HCT116 (cell line): ENCODE measurements around the gene CUL5. TPM values are rescaled to one million over a fixed set of nuclear protein-coding genes. Genes with fewer than 3 reads are reported as not detected.
"Not testable (repeated sequence)": the region's sequence is repeated elsewhere in the genome, so short reads cannot be mapped to it uniquely, and the experiment has no call there.

Source experiments
- ATAC-seq: fragments of 200-7000 bp; cut with Tn5 transposase; 2 replicates; pipeline ENCODE4 v1.9.1; 2020; ENCODE audit warnings: mild to moderate bottlenecking, moderate library complexity
- BruUV-seq: library from RNA; stranded (reverse); fragments of 400-500 nt; replicated peaks from 2 replicates; lab custom pipeline; 2021; lab: Mats Ljungman, UMichigan
- CTCF ChIA-PET: fragments of 300-600 bp; sonication (Branson Sonifier 250); formaldehyde crosslinking; loops from one replicate; lab custom pipeline; 2021; ENCODE audit warnings: antibody characterized with exemption; lab: Charles Lee
- POLR2A ChIA-PET: fragments of 300-600, 350-600 bp; sonication (Branson Sonifier 250); formaldehyde crosslinking; loops from one replicate; lab custom pipeline; 2021; ENCODE audit warnings: antibody characterized with exemption; lab: Charles Lee
- RAD21 ChIA-PET, 2 experiments: fragments of 300-600 bp; sonication (Branson Sonifier 250); formaldehyde crosslinking; loops; one replicate each; lab custom pipeline; 2023; ENCODE audit warnings: low total read pairs in 2 of 2; ENCODE audit not compliant: uncharacterized antibody in 2 of 2, unreplicated experiment in 2 of 2, low non-redundant PET in 1 of 2; lab: Charles Lee
- DNase-seq: peaks from one replicate; pipeline ENCODE4 v3.0.0-alpha.2; 2010; ENCODE audit warnings: low read depth, low spot score
- H2AFZ ChIP-seq: fragments of 200-600 bp; shearing (Covaris generic), sonication (generic); 2 replicates; pipeline ENCODE4 v1.6.1; 2017; ENCODE audit warnings: low read depth, mixed run types, mixed read lengths, antibody characterized with exemption, low read length; ENCODE audit not compliant: poor library complexity, severe bottlenecking
- H3K27ac ChIP-seq: 2 replicates; pipeline ENCODE4 v1.5.1; 2012; ENCODE audit warnings: low read depth, low read length
- H3K27me3 ChIP-seq: fragments of 200-600 bp; sonication (generic); 2 replicates; pipeline ENCODE4 v1.6.1; 2016; ENCODE audit warnings: mixed run types, low read length, mixed read lengths; ENCODE audit not compliant: insufficient read depth
- H3K36me3 ChIP-seq, 2 experiments: fragments of 200-500 bp in 1 of 2; fragments of 200-600 bp in 1 of 2; sonication (Bioruptor generic) in 1 of 2; sonication (generic) in 1 of 2; 2 replicates each; pipeline versions ENCODE4 v1.5.1 to v1.6.1; 2014 to 2016; ENCODE audit warnings: low read length in 2 of 2, inconsistent platforms in 1 of 2, mixed read lengths in 1 of 2, mixed run types in 1 of 2; ENCODE audit not compliant: insufficient read depth in 2 of 2, control insufficient read depth in 1 of 2
- H3K4me1 ChIP-seq, 2 experiments: fragments of 200-600 bp in 1 of 2; sonication (generic) in 1 of 2; 2 replicates each; pipeline versions ENCODE4 v1.5.1 to v1.6.1; 2012 to 2017; ENCODE audit warnings: low read length in 2 of 2, inconsistent platforms in 1 of 2, mild to moderate bottlenecking in 1 of 2, mixed read lengths in 1 of 2, mixed run types in 1 of 2, moderate library complexity in 1 of 2; ENCODE audit not compliant: insufficient read depth in 2 of 2, control insufficient read depth in 1 of 2
- H3K4me2 ChIP-seq: fragments of 200-600 bp; sonication (generic); 2 replicates; pipeline ENCODE4 v1.6.1; 2017; ENCODE audit warnings: mixed run types, low read length, mixed read lengths
- H3K4me3 ChIP-seq, 2 experiments: fragments of 200-600 bp in 1 of 2; sonication (generic) in 1 of 2; replicated peaks in 1 of 2; 2 replicates each; pipeline ENCODE4 v1.5.1; 2011 to 2016; ENCODE audit warnings: low read length in 2 of 2, control low read depth in 1 of 2, low read depth in 1 of 2, mild to moderate bottlenecking in 1 of 2, mixed read lengths in 1 of 2, mixed run types in 1 of 2
- H3K79me2 ChIP-seq: fragments of 200-600 bp; sonication (generic); 2 replicates; pipeline ENCODE4 v1.6.1; 2017; ENCODE audit warnings: mild to moderate bottlenecking, mixed run types, low read length, moderate library complexity, mixed read lengths; ENCODE audit not compliant: insufficient read depth
- H3K9ac ChIP-seq: fragments of 200-600 bp; sonication (generic); 2 replicates; pipeline ENCODE4 v1.6.1; 2016; ENCODE audit warnings: low read length, mixed read lengths
- H3K9me2 ChIP-seq: fragments of 200-600 bp; sonication (generic), shearing (Covaris generic); 2 replicates; pipeline ENCODE4 v1.6.1; 2017; ENCODE audit warnings: mixed run types, mild to moderate bottlenecking, moderate library complexity; ENCODE audit not compliant: insufficient read depth
- H3K9me3 ChIP-seq, 2 experiments: fragments of 200-500 bp in 1 of 2; fragments of 200-600 bp in 1 of 2; sonication (Bioruptor generic) in 1 of 2; sonication (generic) in 1 of 2; 2 replicates each; pipeline ENCODE4 v1.6.1; 2014 to 2017; ENCODE audit warnings: low read length in 2 of 2, mixed read lengths in 2 of 2, inconsistent platforms in 1 of 2, low read depth in 1 of 2, mild to moderate bottlenecking in 1 of 2, mixed run types in 1 of 2, moderate library complexity in 1 of 2; ENCODE audit not compliant: control insufficient read depth in 1 of 2, insufficient read depth in 1 of 2
- H4K20me1 ChIP-seq: fragments of 200-600 bp; sonication (generic), shearing (Covaris generic); 2 replicates; pipeline ENCODE4 v1.6.1; 2017; ENCODE audit warnings: mixed run types, mild to moderate bottlenecking, moderate library complexity; ENCODE audit not compliant: insufficient read depth
- CTCF ChIP-seq, 3 experiments: fragments of 200-600 bp in 1 of 3; sonication (generic) in 1 of 3; IDR thresholded peaks in 2 of 3; conservative IDR thresholded peaks in 1 of 3; 2 replicates each; pipeline ENCODE4 v1.5.1; 2012 to 2017; ENCODE audit warnings: low read depth in 2 of 3, low read length in 2 of 3, antibody characterized with exemption in 1 of 3, borderline replicate concordance in 1 of 3, control low read depth in 1 of 3, mild to moderate bottlenecking in 1 of 3, mixed read lengths in 1 of 3, mixed run types in 1 of 3, moderate library complexity in 1 of 3; ENCODE audit not compliant: insufficient read depth in 1 of 3
- RAD21 ChIP-seq: IDR thresholded peaks from 2 replicates; pipeline ENCODE4 v1.6.1; 2012; ENCODE audit warnings: low read depth, mild to moderate bottlenecking
- SRF ChIP-seq: IDR thresholded peaks from 2 replicates; pipeline ENCODE4 v1.6.1; 2012; ENCODE audit warnings: low read depth
- intact Hi-C: fragments of 100-400 bp; cut with micrococcal nuclease; formaldehyde crosslinking; loops from 2 replicates; pipeline ENCODE4 v1.10.0; 2022
- total RNA-seq: library from RNA; stranded (reverse); gene quantifications from one replicate; pipeline ENCODE4 v1.2.1, GENCODE V29; 2021; ENCODE audit not compliant: unreplicated experiment

The CUL5 gene
- total RNA-seq, 1 experiment from 2014 or later = 41.9 TPM

- Histone ChIP-seq H3K9ac (no peak overlapping the region), H3K27ac (no peak overlapping the region), H3K4me3 (no peak overlapping the region), H3K36me3 (no peaks in the 10 kb centered on the region), H3K79me2 (peaks cover 94% of the 10 kb centered on the region), H3K27me3 (no peaks in the 10 kb centered on the region), H3K9me3 (no peaks in the 10 kb centered on the region), H2AFZ (no peak overlapping the region), H3K4me2 (no peak overlapping the region), H3K4me1 (no peaks in the 10 kb centered on the region), H4K20me1 (peaks cover 10% of the 10 kb centered on the region; the same call in 1 of the 2 replicates), H3K9me2 (no peaks in the 10 kb centered on the region)
- peak; percentile 30; the same call in 1 of the 2 replicates for TF ChIP-seq RAD21
- TF ChIP-seq SRF = no peak
- TF ChIP-seq CTCF (IDR thresholded peaks at IDR 0.05 in 2 of 3, conservative IDR thresholded peaks at IDR 0.05 in 1 of 3; ENCODE audit: borderline replicate concordance in 1 of 3, insufficient read depth in 1 of 3, low read depth in 2 of 3, low read length in 2 of 3) = peak; percentile 42 to 52 (median 46); a peak in 5 of 6 replicates
- no TSS peak for BruUV-seq
- ATAC-seq (peak; percentile 96), DNase-seq (no peak)
- RAD21 ChIA-PET = no interaction called here
- POLR2A ChIA-PET = no interaction called here
- CTCF ChIA-PET = interaction anchor here (0.8 to 2.5 kb wide), 4 partner anchors 11 to 91 kb away, joined by 3 to 15 read pairs (median 4); partner anchors contain the start of gene CUL5
- intact Hi-C loops = no loop called here
Observed at GRCh38 chr11:108027057-108027456, 18.4 kb downstream of the CUL5 start.

DNA sequence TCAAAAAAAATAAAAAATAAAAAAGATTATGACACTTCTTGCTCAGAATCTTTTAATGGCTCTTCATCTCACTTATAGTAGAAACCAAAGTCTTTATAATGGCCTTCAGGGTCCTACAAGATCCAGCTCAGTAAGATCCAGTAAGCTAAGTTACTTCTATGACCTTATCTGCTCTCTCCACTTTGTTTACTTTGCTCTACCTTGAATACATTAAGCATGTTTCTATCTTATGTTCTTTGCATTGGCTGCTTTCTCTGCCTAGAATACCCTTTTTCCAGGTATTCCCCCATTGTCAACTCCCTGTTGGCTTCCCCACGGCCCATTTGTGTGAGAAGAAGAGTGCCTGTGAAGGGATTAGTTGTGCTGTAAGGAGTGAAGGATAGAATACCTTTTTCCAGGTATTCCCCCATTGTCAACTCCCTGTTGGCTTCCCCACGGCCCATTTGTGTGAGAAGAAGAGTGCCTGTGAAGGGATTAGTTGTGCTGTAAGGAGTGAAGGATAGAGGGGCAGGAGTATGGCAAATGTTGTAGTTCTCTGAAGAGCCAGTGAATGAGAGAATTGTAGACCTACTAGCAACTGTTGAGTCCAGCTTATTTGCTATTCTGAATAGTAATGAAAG, 20.2 kb downstream of the CUL5 start:
- H3K36me3 ChIP-seq, H3K4me1 ChIP-seq, H3K27me3 ChIP-seq, H3K4me3 ChIP-seq, H2AFZ ChIP-seq, intact Hi-C loops, H3K9ac ChIP-seq, H4K20me1 ChIP-seq, RAD21 ChIA-PET, H3K27ac ChIP-seq, DNase-seq, H3K4me2 ChIP-seq, H3K9me2 ChIP-seq, ATAC-seq, POLR2A ChIA-PET, BruUV-seq, H3K9me3 ChIP-seq: not testable (repeated sequence)
- CTCF ChIA-PET = interaction anchor here (1.3 kb wide), 1 partner anchor 20 kb away, joined by 4 read pairs; the partner anchor contains the start of gene CUL5
- peaks cover 87% of the 10 kb centered on the region for H3K79me2 ChIP-seq

DNA sequence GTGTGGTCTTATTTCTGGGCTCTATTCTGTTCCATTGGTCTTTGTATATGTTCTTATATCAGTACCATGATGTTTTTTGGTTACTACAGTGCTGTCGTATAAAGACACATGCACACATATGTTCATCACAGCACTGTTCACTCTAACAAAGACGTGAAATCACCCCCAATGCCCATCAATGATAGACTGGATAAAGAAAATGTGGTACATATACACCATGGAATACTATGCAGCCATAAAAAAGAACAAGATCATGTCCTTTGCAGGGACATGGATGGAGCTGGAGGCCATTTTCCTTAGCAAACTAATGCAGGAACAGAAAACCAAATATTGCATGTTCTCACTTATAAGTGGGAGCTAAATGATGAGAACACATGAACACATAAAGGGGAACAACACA, 22.9 kb downstream of the CUL5 start:
- POLR2A ChIA-PET, CTCF ChIA-PET, H3K9me2 ChIP-seq, H3K27me3 ChIP-seq, RAD21 ChIA-PET, H3K4me1 ChIP-seq, H3K9me3 ChIP-seq, H3K27ac ChIP-seq, ATAC-seq, H3K9ac ChIP-seq, H3K4me3 ChIP-seq, H2AFZ ChIP-seq, H4K20me1 ChIP-seq, intact Hi-C loops, H3K4me2 ChIP-seq, DNase-seq, H3K36me3 ChIP-seq, BruUV-seq: not testable (repeated sequence)
- H3K79me2 ChIP-seq = peaks cover 66% of the 10 kb centered on the region
